HG03108 (cell line): Measurements from ENCODE around the gene KCNMA1.

ENCODE experiments used
- ATAC-seq: cut with Tn5 transposase; IDR thresholded peaks from one replicate; pipeline ENCODE4 v1.9.1; 2021; ENCODE audit warnings: moderate library complexity; ENCODE audit not compliant: unreplicated experiment

KCNMA1 gene

DNA sequence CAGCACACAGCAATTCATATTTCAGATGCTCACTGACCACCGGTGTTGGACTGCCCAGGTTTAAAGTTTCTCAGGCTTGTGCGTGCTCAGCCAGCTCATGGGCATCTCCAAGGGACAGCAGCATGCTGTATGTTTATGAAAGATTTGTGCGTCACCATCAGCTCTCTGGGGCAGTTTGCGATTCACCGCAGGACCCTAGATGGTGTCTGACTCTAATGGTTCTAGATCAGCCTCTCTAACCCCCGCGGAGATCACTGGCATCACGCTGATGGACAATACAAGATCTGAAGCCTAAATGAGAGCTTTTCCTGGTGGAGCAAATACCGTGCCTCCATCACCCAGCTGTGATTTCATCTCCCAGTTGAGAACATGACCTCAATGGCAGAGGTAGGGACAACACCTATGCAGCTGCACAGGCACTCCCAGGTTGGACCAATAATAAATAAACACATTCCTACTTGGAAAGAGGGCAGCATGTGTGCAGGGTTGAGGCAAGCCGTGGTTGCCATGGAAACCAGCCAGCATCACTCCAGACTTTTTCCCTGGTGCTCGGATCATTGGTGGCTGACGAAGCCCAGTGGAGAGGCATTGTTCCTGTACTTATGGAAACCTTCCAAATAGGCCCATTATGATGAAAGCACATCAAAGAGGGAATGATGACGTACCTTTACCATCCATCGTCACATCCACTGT is 253.6 kb downstream of the KCNMA1 start:
- ATAC-seq: no peak

DNA sequence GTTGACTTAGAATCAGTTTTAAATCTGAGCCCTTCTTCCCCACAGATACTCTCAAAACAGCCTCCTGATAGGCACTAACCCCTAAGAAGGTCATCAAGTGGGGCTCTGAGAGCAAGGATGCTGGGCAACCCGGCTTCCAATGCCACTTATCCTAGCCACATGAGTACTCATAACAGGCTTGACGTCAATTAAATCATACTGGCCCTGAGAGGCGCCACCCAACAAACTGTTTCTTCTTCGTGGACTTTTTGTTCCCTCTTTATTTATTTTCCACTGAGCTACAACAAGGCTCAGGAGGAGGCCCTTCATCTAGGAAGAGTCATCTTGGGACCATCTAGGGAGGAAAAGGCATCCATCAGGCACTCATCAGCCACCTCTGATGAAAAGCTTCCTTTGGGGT is 255.9 kb downstream of the KCNMA1 start:
- ATAC-seq: no peak

GRCh38 chr10:77380723-77381122 is 256.9 kb downstream of the KCNMA1 start:
- no peak for ATAC-seq

- ATAC-seq: no peak
These were observed 257.4 kb downstream of the KCNMA1 start for GRCh38 chr10:77380191-77380590.

- ATAC-seq: no peak
These were observed 258.9 kb downstream of the KCNMA1 start for GRCh38 chr10:77378366-77379349.

- no peak for ATAC-seq
These were observed 259.8 kb downstream of the KCNMA1 start for GRCh38 chr10:77377678-77378352.

GRCh38 chr10:77377034-77377433 is 260.6 kb downstream of the KCNMA1 start:
- ATAC-seq: no peak

DNA sequence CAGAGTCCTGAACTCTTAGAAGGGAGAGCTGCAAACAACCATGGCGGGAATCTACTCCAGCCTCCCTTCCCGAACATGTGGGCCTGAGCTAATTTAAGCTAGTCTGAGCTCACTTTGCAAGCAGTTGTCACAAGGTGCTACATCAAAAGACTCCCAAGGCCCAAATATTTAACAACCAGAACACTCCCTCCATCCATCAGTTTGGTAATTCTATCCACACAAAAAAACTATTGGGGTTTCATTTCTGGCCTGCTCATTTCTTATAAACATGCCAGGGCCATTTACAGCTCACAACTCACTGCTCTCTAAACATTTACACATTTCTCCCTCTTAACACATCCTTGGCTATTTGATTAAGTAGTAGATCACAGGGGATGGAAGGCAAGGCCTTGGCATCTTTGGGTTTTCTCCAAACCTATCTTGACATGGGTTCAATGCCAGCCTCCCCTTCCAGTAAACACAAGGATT is 263.4 kb downstream of the KCNMA1 start:
- no peak for ATAC-seq

GRCh38 chr10:77371848-77372799 is 265.5 kb downstream of the KCNMA1 start:
- ATAC-seq: no peak

DNA sequence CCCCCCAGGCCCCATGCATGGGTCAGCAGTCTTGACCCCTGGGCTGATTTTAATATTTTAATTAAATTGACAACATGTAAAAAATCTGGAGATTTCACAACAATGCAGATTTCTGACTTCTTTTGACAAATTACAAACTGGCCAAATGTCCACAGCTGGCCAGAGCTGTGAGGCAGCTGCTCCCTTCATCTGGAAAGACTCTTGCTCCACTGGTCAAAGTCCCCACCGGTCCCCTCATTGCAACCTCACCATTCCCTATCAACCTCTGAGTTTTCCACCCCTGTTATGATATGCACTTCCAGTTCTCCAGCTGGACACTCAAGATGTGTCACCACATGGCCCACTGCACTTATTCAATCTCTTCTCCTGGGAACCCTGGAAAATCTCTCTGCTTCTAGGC is 266.2 kb downstream of the KCNMA1 start:
- no peak for ATAC-seq

DNA sequence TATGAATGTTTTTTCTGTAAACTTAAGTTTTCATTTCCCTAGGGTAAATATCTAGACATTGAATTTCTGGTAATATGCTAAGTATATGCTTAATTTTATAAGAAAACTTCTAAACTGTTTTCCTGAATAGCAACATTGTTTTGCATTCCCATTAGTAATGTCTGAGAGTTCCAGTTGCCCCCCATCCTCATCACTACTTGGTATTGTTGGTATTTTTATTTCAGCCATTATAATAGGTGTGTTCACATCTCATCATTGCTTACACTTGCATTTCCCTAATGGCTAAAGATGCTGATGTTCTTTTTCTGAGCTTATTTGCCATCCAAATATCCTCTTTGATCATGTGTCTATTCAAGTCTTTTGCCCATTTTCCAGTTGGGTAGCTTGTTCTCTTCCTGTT is 269.6 kb downstream of the KCNMA1 start:
- no peak for ATAC-seq

DNA sequence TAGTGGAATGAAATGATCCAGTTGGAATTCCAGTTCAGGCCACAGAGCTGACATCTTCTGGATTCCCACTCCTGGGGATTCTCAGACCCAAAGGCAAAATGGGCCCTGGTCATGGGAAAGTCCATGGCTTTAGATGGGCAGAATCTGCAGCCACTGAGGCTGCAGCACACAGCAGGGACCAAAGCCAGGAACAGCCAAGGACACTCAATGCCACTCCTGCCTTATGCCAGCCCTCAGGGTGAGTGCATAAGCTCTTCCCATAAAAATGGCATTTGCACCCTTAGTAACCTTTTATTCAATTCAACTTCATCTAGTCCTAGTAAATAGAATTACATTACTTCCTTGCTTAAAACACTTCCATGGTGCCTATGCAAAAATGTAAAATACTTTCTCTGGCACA is 274.4 kb downstream of the KCNMA1 start:
- no peak for ATAC-seq

DNA sequence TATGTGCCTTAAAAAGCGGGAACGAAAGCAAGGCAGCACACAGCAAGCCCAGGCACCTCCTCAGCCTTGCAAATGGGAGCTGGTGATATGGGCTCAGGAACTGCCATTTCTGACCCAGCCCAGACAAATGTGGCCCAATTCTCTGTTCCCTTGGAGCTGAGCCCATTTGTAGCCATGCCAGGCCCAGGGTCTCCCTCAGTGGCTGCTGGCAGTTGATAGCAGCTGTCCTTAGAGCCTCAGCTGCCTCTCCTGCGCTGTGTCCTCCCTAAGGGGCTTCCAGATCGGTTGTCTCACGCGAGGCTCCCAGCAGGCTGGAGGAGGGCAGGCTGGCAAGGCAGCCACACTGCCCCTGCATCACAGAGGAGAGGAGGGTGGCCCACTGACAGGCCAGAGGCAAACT is 275.8 kb downstream of the KCNMA1 start:
- no peak for ATAC-seq

GRCh38 chr10:77361426-77361825 is 276.2 kb downstream of the KCNMA1 start:
- no peak for ATAC-seq

DNA sequence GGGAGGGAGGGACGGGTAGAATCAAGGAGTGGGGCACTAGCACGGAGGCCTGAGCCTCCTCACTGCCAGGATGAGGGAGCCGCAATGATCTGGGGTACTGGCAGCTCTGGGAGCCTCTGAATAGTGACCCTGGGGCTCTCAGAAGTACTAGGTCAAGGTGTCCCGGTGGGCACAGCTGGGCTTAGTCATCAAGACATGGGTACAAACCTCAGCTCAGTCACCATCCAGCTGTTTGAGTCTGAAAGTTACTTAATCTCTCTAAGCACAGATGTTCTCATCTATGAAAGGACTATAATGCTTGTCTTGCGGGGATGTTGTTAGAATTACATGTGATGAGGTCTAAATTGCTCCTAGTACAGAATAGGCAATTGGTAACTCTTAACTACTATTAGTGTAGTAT is 276.8 kb downstream of the KCNMA1 start:
- no peak for ATAC-seq

DNA sequence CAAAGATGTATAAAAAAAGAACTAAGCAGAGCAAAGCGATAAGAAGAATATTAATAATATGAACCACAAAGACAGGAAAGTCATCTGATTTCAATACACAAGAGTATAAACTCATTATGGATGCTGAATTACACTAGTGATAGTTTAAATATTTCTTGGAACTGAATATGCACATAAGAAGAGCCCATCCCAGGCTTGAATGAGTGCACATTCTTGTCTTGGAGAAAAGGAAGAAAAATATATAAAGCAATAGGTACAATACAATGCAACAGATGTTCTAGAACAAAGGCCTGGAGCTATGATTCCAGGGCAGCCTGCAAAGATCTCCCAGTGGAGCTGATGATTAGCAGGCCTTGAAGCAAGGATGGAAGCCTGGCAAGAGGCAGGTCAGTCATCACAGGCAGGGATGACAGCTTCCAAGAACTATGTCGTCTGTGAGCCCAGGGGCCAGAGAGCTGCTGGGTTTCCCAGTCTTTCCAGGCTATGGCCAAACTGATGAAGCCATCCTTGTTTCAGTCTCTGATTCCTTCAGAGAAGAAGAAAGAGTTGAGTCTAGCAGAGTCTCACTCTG is 277.6 kb downstream of the KCNMA1 start:
- no peak for ATAC-seq

- ATAC-seq: no peak
These were observed 278.3 kb downstream of the KCNMA1 start for GRCh38 chr10:77359287-77359691.

DNA sequence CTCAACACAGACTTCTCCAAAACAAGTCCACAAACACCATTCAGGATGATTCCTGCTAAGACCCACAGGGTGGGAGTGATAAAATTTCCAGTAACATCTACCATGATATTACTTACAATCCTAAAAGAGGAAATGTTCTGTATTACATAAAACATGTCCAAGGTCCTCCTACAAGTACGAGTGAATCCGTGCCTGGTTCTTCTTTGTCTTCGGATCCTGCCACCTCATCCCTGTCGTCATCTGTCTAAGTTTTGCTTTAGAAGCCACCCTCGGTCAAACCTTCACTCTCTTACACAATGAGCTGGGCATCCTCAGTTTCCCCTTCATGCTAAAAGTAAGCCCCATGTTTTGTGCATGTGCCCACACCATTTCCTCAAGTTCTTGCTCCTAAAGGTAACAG is 279.0 kb downstream of the KCNMA1 start:
- ATAC-seq: no peak

- no peak for ATAC-seq
These were observed 279.8 kb downstream of the KCNMA1 start for GRCh38 chr10:77357611-77358310.
